ENCODE measurements around the gene CCT6A.
"Not testable (repeated sequence)": the region's sequence is repeated elsewhere in the genome, so short reads cannot be mapped to it uniquely, and the experiment has no call there.

Gene CCT6A, protein sequence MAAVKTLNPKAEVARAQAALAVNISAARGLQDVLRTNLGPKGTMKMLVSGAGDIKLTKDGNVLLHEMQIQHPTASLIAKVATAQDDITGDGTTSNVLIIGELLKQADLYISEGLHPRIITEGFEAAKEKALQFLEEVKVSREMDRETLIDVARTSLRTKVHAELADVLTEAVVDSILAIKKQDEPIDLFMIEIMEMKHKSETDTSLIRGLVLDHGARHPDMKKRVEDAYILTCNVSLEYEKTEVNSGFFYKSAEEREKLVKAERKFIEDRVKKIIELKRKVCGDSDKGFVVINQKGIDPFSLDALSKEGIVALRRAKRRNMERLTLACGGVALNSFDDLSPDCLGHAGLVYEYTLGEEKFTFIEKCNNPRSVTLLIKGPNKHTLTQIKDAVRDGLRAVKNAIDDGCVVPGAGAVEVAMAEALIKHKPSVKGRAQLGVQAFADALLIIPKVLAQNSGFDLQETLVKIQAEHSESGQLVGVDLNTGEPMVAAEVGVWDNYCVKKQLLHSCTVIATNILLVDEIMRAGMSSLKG

DNA sequence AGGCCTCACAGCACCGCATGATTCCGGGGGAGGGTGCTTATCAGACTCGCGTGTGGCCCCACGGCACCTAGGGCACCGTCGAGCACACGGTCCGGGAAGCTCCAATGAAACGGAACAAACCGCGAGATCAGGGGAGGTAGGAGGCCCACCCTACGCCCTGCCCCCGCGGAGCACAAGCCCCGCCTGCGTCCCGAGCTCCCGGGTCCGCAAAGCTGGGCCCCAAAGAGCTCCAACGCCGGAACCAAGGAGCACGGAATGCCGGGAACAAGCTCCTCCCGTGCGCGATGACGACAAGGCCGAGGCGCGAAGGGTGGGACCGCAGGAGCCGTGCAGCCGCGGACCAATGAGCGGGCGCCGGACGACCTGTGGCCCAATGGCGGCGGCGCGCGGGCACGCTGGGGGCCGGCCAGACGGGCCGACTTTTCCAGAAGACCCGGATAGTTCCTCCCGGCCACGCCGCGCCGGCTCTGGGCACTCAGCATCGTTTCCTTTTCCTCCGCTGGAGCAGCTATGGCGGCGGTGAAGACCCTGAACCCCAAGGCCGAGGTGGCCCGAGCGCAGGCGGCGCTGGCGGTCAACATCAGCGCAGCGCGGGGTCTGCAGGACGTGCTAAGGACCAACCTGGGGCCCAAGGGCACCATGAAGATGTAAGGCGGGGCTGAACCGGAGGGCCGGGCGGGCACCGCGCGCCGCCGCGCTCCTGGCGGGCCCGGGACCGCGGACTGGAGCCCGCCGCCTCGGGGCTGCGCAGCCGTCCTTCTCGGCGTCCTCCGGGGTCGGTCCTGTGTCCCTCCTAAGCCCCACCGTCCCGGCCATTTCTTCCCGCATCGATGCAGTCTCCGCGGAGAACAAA lies at the start of gene CCT6A, which contains the start of gene PSPH:
Gene CCT6A (plus strand): TSS at position 427 of the 853 bp plus-strand sequence. CDS start 84 bp downstream, at position 511.
Gene PSPH (minus strand): TSS at position 106 of the 853 bp plus-strand sequence. CDS start 30,232 bp downstream, outside the sequence.
- DNase-seq, result peak; percentile 94

DNA sequence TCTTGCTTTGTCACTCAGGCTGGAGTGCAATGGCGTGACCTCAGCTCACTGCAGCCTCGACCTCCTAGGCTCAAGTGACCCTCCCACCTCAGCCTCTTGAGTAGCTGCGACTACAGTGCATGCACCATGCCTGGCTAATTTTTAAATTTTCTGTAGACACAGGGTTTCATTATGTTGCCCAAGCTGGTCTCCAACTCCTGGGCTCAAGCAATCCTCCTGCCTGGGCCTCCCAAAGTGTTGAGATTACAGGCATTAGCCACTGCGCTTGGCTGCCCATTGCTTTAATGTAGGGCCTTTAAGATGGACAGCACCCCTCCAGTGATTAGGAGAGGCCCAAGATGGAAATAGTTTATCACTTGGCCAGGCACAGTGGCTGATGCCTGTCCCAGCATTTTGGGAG lies 47.8 kb upstream of the CCT6A start:
- DNase-seq, result no peak

DNA sequence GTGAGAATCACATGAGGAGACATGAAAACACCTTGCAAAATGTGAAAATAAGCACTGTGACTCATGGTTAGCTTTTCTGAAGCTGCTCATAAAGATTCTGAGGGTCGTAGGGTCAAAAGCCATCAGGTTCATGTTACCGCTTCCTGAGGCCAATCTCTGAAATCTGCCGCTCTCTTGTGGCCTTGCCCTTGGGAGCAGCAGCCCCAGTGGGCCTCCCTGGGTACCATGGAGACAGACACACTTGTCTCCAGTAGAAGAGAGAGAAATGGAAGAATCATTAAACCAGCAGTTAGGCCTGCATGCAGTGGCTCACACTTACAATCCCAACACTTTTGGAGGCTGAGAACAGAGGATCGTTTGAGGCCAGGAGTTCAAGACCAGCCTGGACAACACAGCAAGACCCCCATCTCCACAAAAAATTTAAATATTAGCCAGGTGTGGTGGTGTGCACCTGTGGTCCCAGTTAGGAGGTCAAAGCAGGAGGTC lies 44.4 kb upstream of the CCT6A start:
- DNase-seq, result no peak

DNA sequence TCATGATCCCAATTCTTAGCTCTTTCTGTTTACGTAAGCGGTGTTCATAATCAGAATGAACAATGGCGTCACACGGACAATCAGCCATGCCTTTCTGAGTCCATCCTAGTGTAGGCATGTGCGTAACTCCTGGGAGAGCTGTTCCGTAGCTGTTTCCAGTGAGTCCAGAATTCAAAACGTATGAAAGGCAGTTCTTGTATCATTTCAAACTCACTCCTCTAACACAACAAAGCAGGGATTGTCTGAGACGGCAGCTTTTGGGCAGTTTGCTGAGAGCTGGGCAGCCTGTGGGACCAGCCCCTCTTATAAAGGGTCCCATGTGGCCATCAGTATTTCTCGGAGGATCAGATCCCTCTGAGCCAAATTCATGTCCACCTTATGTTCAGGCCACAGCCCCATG lies 43.7 kb upstream of the CCT6A start:
- DNase-seq, result no peak

GRCh38 chr7:56009695-56010094 lies 41.9 kb upstream of the CCT6A start:
- DNase-seq, result no peak

GRCh38 chr7:56017015-56017414 lies 34.5 kb upstream of the CCT6A start:
- not testable (repeated sequence) for DNase-seq

GRCh38 chr7:56019501-56019900 lies 32.1 kb upstream of the CCT6A start:
- no peak for DNase-seq

GRCh38 chr7:56023500-56023899 lies 28.1 kb upstream of the CCT6A start:
- no peak for DNase-seq

DNA sequence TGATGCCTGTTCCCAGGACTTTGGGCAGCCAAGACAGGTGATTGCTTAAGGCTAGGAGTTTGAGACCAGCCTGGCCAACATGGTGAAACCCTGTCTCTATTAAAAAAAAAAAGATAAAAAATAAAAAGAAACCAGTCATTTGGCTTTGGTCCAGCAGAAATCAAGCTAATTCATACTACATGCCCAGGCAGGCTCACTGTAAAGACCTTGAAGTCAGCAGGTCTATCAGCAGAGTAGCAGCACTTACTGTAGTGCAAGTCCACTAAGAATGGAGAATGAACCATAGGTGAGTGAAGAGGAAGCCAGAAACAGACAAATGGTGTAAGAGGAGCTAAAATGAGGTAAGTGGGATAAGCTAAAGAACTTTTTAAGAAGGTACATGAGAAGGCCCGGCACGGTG lies 25.0 kb upstream of the CCT6A start:
- DNase-seq, result no peak

- no peak for DNase-seq
Observed at GRCh38 chr7:56028942-56029630, 22.5 kb upstream of the CCT6A start.

GRCh38 chr7:56030340-56030739 lies 21.2 kb upstream of the CCT6A start:
- no peak for DNase-seq

DNA sequence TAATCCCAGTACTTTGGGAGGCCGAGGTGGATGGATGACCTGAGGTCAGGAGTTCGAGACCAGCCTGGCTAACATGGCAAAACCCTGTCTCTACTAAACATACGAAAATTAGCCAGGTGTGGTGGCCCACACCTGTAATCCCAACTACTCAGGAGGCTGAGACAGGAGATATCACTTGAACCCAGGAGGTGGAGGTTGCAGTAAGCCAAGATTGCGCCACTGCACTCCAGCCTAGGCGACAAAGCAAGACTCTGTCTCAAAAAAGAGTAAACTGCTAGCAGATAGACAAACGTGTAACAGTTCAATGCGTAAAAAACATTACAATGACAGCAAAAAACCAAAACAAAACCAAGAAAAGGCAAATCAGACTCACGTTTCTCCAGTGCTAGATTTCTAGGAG lies 20.0 kb upstream of the CCT6A start:
- DNase-seq, result not testable (repeated sequence)

DNA sequence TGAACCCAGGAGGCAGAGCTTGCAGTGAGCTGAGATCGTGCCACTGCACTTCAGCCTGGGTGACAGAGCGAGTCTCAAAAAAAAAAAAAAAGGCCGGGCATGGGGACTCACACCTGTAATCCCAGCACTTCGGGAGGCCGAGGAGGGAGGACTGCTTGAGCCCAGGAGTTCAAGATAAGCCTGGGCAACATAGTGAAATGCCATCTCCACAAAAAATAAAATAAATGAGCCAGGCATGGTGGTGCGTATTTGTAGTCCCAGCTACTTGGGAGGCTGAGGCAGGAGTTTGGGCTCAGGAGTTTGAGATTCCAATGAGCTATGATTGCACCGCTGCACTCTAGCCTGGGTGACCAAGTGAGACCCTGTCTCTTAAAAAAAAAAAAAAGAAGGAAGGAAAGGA lies 19.0 kb upstream of the CCT6A start:
- DNase-seq, result not testable (repeated sequence)

- DNase-seq, result peak; percentile 71
Observed at GRCh38 chr7:56033671-56034432, 17.7 kb upstream of the CCT6A start.

DNA sequence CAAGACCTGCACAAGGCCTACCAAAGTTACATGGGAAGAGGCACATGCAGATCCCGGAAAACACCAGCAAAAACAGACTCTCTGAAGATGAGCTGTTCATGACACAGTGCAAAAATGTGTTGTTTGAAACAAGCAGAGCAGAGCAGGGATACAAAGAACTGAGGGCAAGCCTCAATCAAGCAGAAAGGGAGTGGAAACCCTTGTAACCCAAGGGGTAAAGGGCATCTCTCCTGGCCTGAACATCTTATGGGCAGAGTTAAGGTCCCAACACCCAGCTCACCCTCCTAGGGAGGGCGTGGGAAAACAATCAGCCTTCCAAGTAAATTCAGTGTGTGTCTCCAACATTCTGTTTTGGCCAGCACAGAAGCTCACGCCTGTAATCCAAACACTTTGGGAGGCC lies 10.8 kb upstream of the CCT6A start:
- no peak for DNase-seq

- not testable (repeated sequence) for DNase-seq
Observed at GRCh38 chr7:56045758-56046157, 5.8 kb upstream of the CCT6A start.

DNA sequence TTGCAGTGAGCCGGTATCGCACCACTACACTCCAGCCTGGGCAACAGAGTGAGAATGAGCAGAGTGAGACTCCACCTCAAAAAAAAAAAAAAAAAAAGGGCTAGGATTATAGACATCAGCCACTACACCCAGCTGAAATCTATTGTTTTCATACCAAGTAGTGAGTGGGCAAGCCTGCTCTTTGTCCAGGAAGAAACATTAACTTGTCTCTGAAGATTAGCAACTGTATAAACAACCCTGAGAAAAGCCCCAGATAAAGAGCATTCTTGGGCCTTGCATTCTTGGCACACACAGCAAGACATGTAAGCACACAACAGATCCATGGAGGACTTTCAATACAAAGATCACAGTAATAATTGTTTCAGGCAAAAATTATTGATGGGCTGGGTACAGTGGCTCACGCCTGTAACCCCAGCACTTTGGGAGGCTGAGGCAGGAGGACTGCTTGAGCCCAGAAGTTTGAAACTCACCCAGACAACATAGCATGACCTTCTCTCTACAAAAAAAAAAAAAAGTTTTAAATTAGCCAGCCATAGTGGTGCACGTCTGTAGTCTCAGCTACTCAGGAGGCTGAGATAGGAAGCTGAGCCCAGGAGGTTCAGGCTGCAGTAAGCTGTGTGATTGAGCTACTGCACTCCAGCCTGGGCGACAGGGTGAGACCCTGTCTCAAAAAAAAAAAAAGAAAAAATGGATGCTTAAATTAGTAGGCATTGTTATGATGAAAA lies 4.7 kb upstream of the CCT6A start:
- no peak for DNase-seq

DNA sequence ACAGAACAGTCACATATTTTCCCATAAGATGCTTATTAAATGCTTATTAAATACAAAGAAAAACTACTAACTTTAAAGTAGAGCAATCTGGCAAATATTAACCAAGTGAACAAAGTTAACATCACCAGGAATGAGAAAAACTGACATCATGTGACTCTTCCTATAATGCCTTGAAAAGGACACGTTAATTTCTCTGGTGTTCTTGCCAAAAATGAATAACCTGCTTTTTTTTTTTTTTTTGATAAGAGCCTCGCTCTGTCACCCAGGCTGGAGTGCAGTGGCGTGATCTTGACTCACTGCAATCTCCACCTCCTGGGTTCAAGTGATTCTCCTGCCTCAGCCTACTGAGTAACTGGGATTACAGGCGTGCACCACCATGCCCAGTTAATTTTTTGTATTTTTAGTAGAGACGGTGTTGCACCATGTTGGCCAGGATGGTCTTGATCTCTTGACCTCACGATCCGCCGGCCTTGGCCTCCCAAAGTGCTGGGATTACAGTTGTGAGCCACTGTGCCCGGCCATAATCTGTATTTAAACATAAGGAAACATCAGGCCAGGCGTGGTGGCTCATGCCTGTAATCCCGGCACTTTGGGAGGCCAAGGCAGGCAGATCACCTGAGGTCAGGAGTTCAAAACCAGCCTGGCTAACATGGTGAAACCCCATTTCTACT lies 4.0 kb upstream of the CCT6A start:
- not testable (repeated sequence) for DNase-seq

DNA sequence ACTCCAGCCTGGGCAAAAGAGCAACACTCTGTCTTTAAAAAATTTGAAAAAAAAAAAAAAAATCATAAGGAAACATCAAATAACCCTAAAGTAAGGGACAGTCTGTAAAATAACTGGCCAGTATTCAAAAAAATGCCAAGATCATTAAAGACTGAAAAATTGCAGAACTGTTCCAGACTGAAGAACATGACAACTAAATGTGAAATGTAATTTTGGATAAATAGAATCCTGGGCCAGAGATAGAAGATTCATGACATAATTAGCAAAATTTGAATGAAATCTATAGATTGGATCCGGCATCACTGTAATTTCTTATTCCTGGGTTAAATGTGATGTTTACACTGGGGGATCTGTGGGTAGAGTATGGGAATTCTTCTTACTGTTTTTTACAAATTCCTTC lies 3.3 kb upstream of the CCT6A start:
- DNase-seq, result no peak

DNA sequence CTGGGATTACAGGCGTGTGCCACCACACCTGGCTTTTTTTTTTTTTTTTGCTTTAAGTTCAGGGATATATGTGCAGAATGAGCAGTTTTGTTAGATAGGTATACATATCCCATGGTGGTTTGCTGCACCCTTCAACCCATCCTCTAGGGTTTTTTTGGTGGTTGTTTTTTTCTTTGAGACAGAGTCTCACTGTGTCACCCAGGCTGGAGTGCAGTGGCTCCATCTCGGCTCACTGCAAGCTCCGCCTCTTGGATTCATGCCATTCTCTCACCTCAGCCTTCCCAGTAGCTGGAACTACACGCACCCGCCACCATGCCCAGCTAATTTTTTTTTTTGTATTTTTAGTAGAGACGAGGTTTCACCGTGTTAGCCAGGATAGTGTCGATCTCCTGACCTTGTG lies 2.8 kb upstream of the CCT6A start:
- DNase-seq, result not testable (repeated sequence)

DNA sequence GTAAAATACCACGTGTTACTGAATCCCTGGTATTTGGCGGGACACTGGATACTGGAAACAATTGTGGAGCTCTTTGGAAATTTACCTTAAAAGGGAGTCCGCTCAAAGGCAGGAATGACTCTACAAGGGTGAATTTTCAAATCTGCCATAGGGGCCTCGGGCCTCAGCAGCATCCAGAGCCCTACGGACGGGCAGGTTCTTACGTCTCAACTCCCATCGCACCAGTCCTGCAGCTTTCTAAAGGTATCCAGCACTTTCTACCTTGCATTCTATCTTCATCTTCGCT lies 569 bp upstream of the CCT6A start:
- no peak for DNase-seq

Measured in stimulated activated CD4-positive, alpha-beta T cell treated with anti-CD3 and anti-CD28 coated beads, Interleukin-4, amount 100 ng/mL, for 1 hour (primary cell).